IPS-15b (cell line): ENCODE data around the gene TRO.

Experiments
- H3K27me3 ChIP-seq: one replicate; pipeline ENCODE4 v1.6.1; 2013; ENCODE audit warnings: low read length; ENCODE audit not compliant: control insufficient read depth, insufficient read depth
- H3K36me3 ChIP-seq: one replicate; pipeline ENCODE4 v1.6.1; 2013; ENCODE audit warnings: low read length; ENCODE audit not compliant: control insufficient read depth, insufficient read depth
- H3K4me1 ChIP-seq: one replicate; pipeline ENCODE4 v1.6.1; 2013; ENCODE audit warnings: mild to moderate bottlenecking, low read length; ENCODE audit not compliant: control insufficient read depth, insufficient read depth
- H3K4me3 ChIP-seq: one replicate; pipeline ENCODE4 v1.5.1; 2013; ENCODE audit warnings: low read depth, low read length
- H3K9ac ChIP-seq: one replicate; pipeline ENCODE4 v1.6.1; 2013; ENCODE audit warnings: low read depth, mild to moderate bottlenecking, low read length
- H3K9me3 ChIP-seq: one replicate; pipeline ENCODE4 v1.6.1; 2013; ENCODE audit warnings: mild to moderate bottlenecking, low read length; ENCODE audit not compliant: control insufficient read depth, insufficient read depth

The TRO gene

DNA sequence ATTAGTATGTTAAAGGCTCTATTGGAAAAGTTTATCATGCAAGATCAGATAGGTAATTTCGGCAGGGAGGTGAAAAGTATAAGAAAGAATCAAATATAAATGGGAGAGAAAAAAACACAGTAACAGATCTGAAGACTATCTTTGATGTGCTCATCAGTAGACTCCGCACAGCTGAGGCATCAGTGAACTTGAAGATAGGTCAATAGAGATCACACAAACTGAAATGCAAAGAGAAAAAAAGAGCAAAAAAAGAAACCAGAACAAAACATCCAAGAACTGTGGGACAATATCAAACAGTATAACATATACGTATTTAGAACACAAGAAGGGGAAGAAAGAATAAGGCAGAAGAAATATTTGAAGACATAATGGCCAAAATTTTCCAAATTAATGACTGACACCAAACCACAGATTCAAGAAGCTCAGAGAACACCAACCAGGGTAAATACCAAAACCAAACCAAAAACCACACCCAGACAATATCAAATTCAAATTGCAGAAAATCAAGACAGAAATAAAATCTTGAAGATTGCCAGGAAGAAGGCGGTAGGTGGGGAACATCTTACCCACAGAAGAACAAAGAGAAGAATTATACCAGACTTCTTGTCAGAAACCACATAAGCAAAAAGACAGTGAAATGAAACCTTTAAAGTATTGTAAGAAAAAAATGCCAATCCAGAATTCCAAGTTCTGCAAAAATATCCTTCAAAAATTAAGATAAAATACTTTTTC, 44.3 kb downstream of the TRO start:
- H3K9ac ChIP-seq: no peak overlapping the region
- H3K9me3 ChIP-seq: no peaks in the 10 kb centered on the region
- no peaks in the 10 kb centered on the region for H3K36me3 ChIP-seq
- H3K4me1 ChIP-seq: no peaks in the 10 kb centered on the region
- no peaks in the 10 kb centered on the region for H3K27me3 ChIP-seq
- H3K4me3 ChIP-seq: no peak overlapping the region

DNA sequence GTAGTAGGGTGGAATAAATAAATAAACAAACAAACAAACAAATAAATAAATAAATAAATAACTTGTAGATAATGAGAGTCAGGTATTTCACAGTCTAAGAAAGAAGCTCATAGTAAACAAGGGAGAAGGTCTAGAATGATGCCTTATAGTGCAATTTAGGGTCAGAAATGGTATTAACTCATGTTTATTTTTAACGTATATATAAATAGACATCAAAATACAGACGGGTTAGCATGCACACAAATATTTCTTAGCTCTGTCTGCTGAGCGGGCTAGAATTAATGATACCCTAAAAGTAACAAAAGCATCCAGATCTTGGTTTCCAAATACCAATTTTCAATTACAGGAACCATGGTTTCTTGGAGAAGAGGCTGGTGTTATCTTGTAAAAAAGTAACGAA, 56.8 kb downstream of the TRO start:
- no peaks in the 10 kb centered on the region for H3K36me3 ChIP-seq
- H3K4me3 ChIP-seq: no peak overlapping the region
- no peaks in the 10 kb centered on the region for H3K9me3 ChIP-seq
- H3K9ac ChIP-seq: no peak overlapping the region
- H3K27me3 ChIP-seq: no peaks in the 10 kb centered on the region
- no peaks in the 10 kb centered on the region for H3K4me1 ChIP-seq

- Histone ChIP-seq H3K4me1 (no peaks in the 10 kb centered on the region), H3K36me3 (no peaks in the 10 kb centered on the region), H3K4me3 (no peak overlapping the region), H3K9me3 (no peaks in the 10 kb centered on the region), H3K9ac (no peak overlapping the region), H3K27me3 (no peaks in the 10 kb centered on the region)
These were observed 57.8 kb downstream of the TRO start for GRCh38 chrX:54978448-54978847.

- no peaks in the 10 kb centered on the region for H3K36me3 ChIP-seq
- H3K9ac ChIP-seq: no peak overlapping the region
- no peaks in the 10 kb centered on the region for H3K27me3 ChIP-seq
- H3K4me1 ChIP-seq: no peaks in the 10 kb centered on the region
- peaks cover under 1% of the 10 kb centered on the region for H3K9me3 ChIP-seq
- no peak overlapping the region for H3K4me3 ChIP-seq
These were observed 58.8 kb downstream of the TRO start for GRCh38 chrX:54979432-54979831.

- H3K36me3 ChIP-seq: no peaks in the 10 kb centered on the region
- peaks cover 9% of the 10 kb centered on the region for H3K9me3 ChIP-seq
- no peak overlapping the region for H3K4me3 ChIP-seq
- H3K27me3 ChIP-seq: no peaks in the 10 kb centered on the region
- no peaks in the 10 kb centered on the region for H3K4me1 ChIP-seq
- no peak overlapping the region for H3K9ac ChIP-seq
These were observed 59.7 kb downstream of the TRO start for GRCh38 chrX:54980334-54980733.
